SU-DHL-6 (cell line): ENCODE measurements around the gene CACNB2.

Experiments
- CTCF ChIP-seq: fragments of 200-600 bp; sonication (generic); IDR thresholded peaks from one replicate; pipeline ENCODE4 v1.5.1; 2017; ENCODE audit warnings: antibody characterized with exemption, mild to moderate bottlenecking, low read length, moderate library complexity; ENCODE audit not compliant: insufficient read depth, poor library complexity, severe bottlenecking
- EZH2phosphoT487 ChIP-seq: fragments of 200-600 bp; sonication (generic), shearing (Covaris generic); conservative IDR thresholded peaks from 2 replicates; pipeline ENCODE4 v1.6.1; 2018; ENCODE audit warnings: mild to moderate bottlenecking, antibody characterized with exemption, low read length, moderate library complexity, mixed read lengths

- no peak for TF ChIP-seq EZH2phosphoT487
- TF ChIP-seq CTCF: no peak
Measured at GRCh38 chr10:18261063-18261610, 120.9 kb downstream of the CACNB2 start.
